Adrenal gland (tissue), 12 donors: ENCODE results near the gene CYB561. TPM values are rescaled to one million over a fixed set of nuclear protein-coding genes. Genes with fewer than 3 reads are reported as not detected.
A peak's percentile ranks its signal among the peaks of the same experiment; 100 is the strongest.

Experiments
- DNase-seq, 7 donors: peaks; one replicate each; pipeline ENCODE4 v3.0.0-alpha.2; 2019 to 2020
- H3K27ac ChIP-seq, 5 donors: fragments of 200-600 bp; sonication (generic) in 4 of 5; 1 replicate in 3 of 5; 2 replicates in 2 of 5; pipeline versions ENCODE4 v1.5.1 to v1.8.0; 2016 to 2020; ENCODE audit warnings: mild to moderate bottlenecking in 1 of 5
- H3K27me3 ChIP-seq: fragments of 200-600 bp; 2 replicates; pipeline ENCODE4 v1.8.0; 2021
- H3K36me3 ChIP-seq, 2 donors: fragments of 200-600 bp; replicated peaks in 1 of 2; 1 replicate in 1 of 2; 2 replicates in 1 of 2; pipeline versions ENCODE4 v1.5.1 to v1.8.0; 2018 to 2022
- H3K4me1 ChIP-seq, 2 donors: fragments of 200-600 bp; replicated peaks in 1 of 2; 1 replicate in 1 of 2; 2 replicates in 1 of 2; pipeline versions ENCODE4 v1.5.1 to v1.8.0; 2018 to 2021
- H3K4me3 ChIP-seq, 4 donors: fragments of 200-600 bp; sonication (generic) in 3 of 4; one replicate each; pipeline ENCODE4 v1.5.1; 2016 to 2018
- H3K9me3 ChIP-seq, 3 donors: fragments of 200-600 bp; sonication (generic) in 1 of 3; replicated peaks in 1 of 3; 1 replicate in 2 of 3; 2 replicates in 1 of 3; pipeline versions ENCODE4 v1.5.1 to v1.8.0; 2016 to 2021
- CTCF ChIP-seq, 6 experiments: fragments of 450-650 bp in 4 of 6; fragments of 200-600 bp in 2 of 6; sonication (generic) in 1 of 6; IDR thresholded peaks; 1 replicate in 5 of 6; 2 replicates in 1 of 6; pipeline versions ENCODE4 v1.5.1 to v1.8.0; 2016 to 2021; ENCODE audit warnings: antibody characterized with exemption in 6 of 6, mild to moderate bottlenecking in 2 of 6, moderate library complexity in 1 of 6
- POLR2A ChIP-seq, 2 donors: fragments of 450-650 bp; IDR thresholded peaks; one replicate each; pipeline ENCODE4 v1.6.1; 2017; ENCODE audit warnings: antibody characterized with exemption in 2 of 2, mild to moderate bottlenecking in 2 of 2, moderate library complexity in 1 of 2
- WGBS, 4 donors: extraction: QIAGEN DNeasy Blood & Tissue Kit in 2 of 4; methylation state at CpG; one replicate each; pipeline versions ENCODE4 v1.1.5 to v1.1.7; 2013 to 2017; 5-methylcytosine and 5-hydroxymethylcytosine counted together
- intact Hi-C, 2 donors: fragments of 100-400 bp; cut with DNase I; formaldehyde crosslinking; loops; one replicate each; pipeline versions ENCODE4 v1.14.1 to v1.15.0; 2022 to 2023
- polyA plus RNA-seq, 3 donors: library from polyadenylated mRNA; stranded (reverse); fragments of 200-250 nt in 2 of 3; fragments of 350-450 nt in 1 of 3; fragmentation: Illumina TruSeq in 1 of 3; extraction: RNeasy Lipid Tissue Mini Kit (QIAGEN cat#74804) in 1 of 3; gene quantifications; one replicate each; pipeline ENCODE4 v1.2.3, GENCODE V29; 2013 to 2014
- total RNA-seq, 9 donors: library from RNA; depleted of rRNA in 4 of 9; stranded (reverse); fragments of >200 nt in 4 of 9; fragments of 120-200 nt in 1 of 9; fragmentation: NEBNext Ultra II Directional in 1 of 9; extraction: Animal tissue kit (Norgen Biotek cat#: 25700) in 1 of 9; gene quantifications; one replicate each; pipeline versions ENCODE4 v1.1.0 to v1.2.4, GENCODE V29; 2013 to 2023
- donor health status: healthy with polysubstance abuse.
- donor health status: Bipolar disorder and iron deficiency.
- donor health status: DM: yes; HTN: yes; CAD: no.
- donor health status: DM: no; HTN: no; CAD: no.
- donor health status: DM: no; HTN: no; CAD: no.
- donor health status: DM: yes; HTN: yes; CAD: no.

Gene CYB561
- total and polyA plus RNA-seq, 12 donors, result 14.3 to 195 (median 68.4) TPM

GRCh38 chr17:63398680-63399079 lies 47.4 kb downstream of the CYB561 start:
- Histone ChIP-seq H3K4me1 (peaks cover 0 to 20% of the 10 kb centered on the region in 2 donors), H3K9me3 (no peaks in the 10 kb centered on the region), H3K27ac (no peak overlapping the region), H3K36me3 (no peaks in the 10 kb centered on the region), H3K4me3 (no peak overlapping the region), H3K27me3 (no peaks in the 10 kb centered on the region)
- TF ChIP-seq CTCF (IDR thresholded peaks at IDR 0.05) (no peak), POLR2A (IDR thresholded peaks at IDR 0.05) (no peak)
- no peak for DNase-seq
- intact Hi-C loops, result no loop called here
- 69 to 83% (median 76%) methylated on average over 4 of the region's 4 CpGs for WGBS, 4 donors

- TF ChIP-seq POLR2A (IDR thresholded peaks at IDR 0.05) (no peak), CTCF (IDR thresholded peaks at IDR 0.05) (no peak)
- DNase-seq, result no peak
- Histone ChIP-seq H3K27me3 (no peaks in the 10 kb centered on the region), H3K36me3 (no peaks in the 10 kb centered on the region), H3K9me3 (no peaks in the 10 kb centered on the region), H3K27ac (peak overlapping the region in 1 of 5 donors; percentile 37), H3K4me1 (peaks cover 0 to 19% of the 10 kb centered on the region in 2 donors), H3K4me3 (no peak overlapping the region)
- intact Hi-C loops, result no loop called here
- 75 to 81% (median 79%) methylated on average over 6 of the region's 6 CpGs for WGBS, 4 donors
Measured at GRCh38 chr17:63395075-63395805, 50.9 kb downstream of the CYB561 start.

GRCh38 chr17:63390090-63390489 lies 56.0 kb downstream of the CYB561 start:
- 88 to 95% (median 92%) methylated on average over 5 of the region's 5 CpGs for WGBS, 4 donors
- Histone ChIP-seq H3K36me3 (peaks cover 0 to 7% of the 10 kb centered on the region in 2 donors), H3K4me1 (no peaks in the 10 kb centered on the region), H3K27me3 (no peaks in the 10 kb centered on the region), H3K9me3 (no peaks in the 10 kb centered on the region), H3K4me3 (no peak overlapping the region), H3K27ac (no peak overlapping the region)
- TF ChIP-seq CTCF (IDR thresholded peaks at IDR 0.05) (no peak), POLR2A (IDR thresholded peaks at IDR 0.05) (no peak)
- DNase-seq, result no peak
- intact Hi-C loops, result no loop called here

- intact Hi-C loops, result no loop called here
- H3K27ac ChIP-seq, result no peak overlapping the region
- no peaks in the 10 kb centered on the region for H3K27me3 ChIP-seq
- H3K9me3 ChIP-seq, result no peaks in the 10 kb centered on the region
- peaks cover 0 to 7% of the 10 kb centered on the region in 2 donors for H3K36me3 ChIP-seq
- no peak for TF ChIP-seq POLR2A (IDR thresholded peaks at IDR 0.05)
- no peak for TF ChIP-seq CTCF (IDR thresholded peaks at IDR 0.05)
- DNase-seq, result no peak
- H3K4me1 ChIP-seq, result no peaks in the 10 kb centered on the region
- no peak overlapping the region for H3K4me3 ChIP-seq
- 82 to 92% (median 87%) methylated on average over 4 of the region's 4 CpGs for WGBS, 4 donors
Measured at GRCh38 chr17:63387656-63388340, 58.3 kb downstream of the CYB561 start.
